NCI-H128 (cell line): Measurements from ENCODE around the gene RGL1.

Experiments used
- DNase-seq: peaks from one replicate; lab custom pipeline; 2025; ENCODE audit not compliant: unreplicated experiment; lab: John Stamatoyannopoulos, UW

Gene RGL1

GRCh38 chr1:183817576-183818288, 12.8 kb downstream of the RGL1 start:
- DNase-seq = no peak

GRCh38 chr1:183819059-183819458, 14.1 kb downstream of the RGL1 start:
- DNase-seq = no peak

GRCh38 chr1:183821309-183821888, 16.5 kb downstream of the RGL1 start:
- no peak for DNase-seq

- DNase-seq = no peak
Observed at GRCh38 chr1:183821889-183822611, 17.1 kb downstream of the RGL1 start.

- DNase-seq = no peak
Observed at GRCh38 chr1:183824291-183824690, 19.4 kb downstream of the RGL1 start.

GRCh38 chr1:183827801-183828200, 22.9 kb downstream of the RGL1 start:
- DNase-seq = no peak

- DNase-seq = no peak
Observed at GRCh38 chr1:183830389-183830788, 25.5 kb downstream of the RGL1 start.

GRCh38 chr1:183831311-183831710, 26.4 kb downstream of the RGL1 start:
- no peak for DNase-seq

- no peak for DNase-seq
Observed at GRCh38 chr1:183832459-183832858, 27.5 kb downstream of the RGL1 start.

GRCh38 chr1:183834568-183834967, 29.6 kb downstream of the RGL1 start:
- no peak for DNase-seq

GRCh38 chr1:183836598-183836997, 31.7 kb downstream of the RGL1 start:
- DNase-seq = no peak

GRCh38 chr1:183837062-183837461, 32.1 kb downstream of the RGL1 start:
- DNase-seq = no peak

- DNase-seq = no peak
Observed at GRCh38 chr1:183838221-183838620, 33.3 kb downstream of the RGL1 start.

- DNase-seq = no peak
Observed at GRCh38 chr1:183840140-183840539, 35.2 kb downstream of the RGL1 start.

GRCh38 chr1:183841550-183841949, 36.6 kb downstream of the RGL1 start:
- no peak for DNase-seq

- no peak for DNase-seq
Observed at GRCh38 chr1:183841950-183842794, 37.3 kb downstream of the RGL1 start.

GRCh38 chr1:183842795-183843144, 37.9 kb downstream of the RGL1 start:
- DNase-seq = no peak

GRCh38 chr1:183844806-183845205, 39.9 kb downstream of the RGL1 start:
- no peak for DNase-seq

GRCh38 chr1:183845681-183846080, 40.8 kb downstream of the RGL1 start:
- DNase-seq = no peak

GRCh38 chr1:183847641-183848040, 42.7 kb downstream of the RGL1 start:
- DNase-seq = no peak

- DNase-seq = no peak
Observed at GRCh38 chr1:183850852-183851251, 45.9 kb downstream of the RGL1 start.
